Measurements from ENCODE around the gene AMOTL1. TPM values are rescaled to one million over a fixed set of nuclear protein-coding genes. Genes with fewer than 3 reads are reported as not detected.
A peak's percentile ranks its signal among the peaks of the same experiment; 100 is the strongest.

AMOTL1 gene
- total and polyA plus RNA-seq, 12 donors = 3.1 to 115 (median 68.3) TPM

DNA sequence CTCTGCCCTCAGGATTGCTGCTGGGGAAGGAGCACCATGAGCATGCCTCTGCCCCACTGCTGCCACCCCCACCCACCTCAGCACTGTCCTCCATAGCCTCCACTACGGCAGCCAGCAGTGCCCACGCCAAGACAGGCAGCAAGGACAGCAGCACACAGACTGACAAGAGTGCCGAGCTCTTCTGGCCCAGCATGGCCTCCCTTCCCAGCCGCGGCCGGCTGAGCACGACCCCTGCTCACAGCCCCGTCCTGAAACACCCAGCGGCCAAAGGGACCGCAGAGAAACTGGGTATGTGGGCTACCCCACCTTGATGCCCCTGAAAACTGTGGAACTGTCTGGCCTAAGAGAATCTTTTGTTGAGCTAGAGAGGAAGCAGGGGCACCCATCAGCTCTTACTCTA lies 101.0 kb downstream of the AMOTL1 start:
- Histone ChIP-seq H3K36me3 (peaks cover 0 to 100% (median 69%) of the 10 kb centered on the region in 9 donors), H3K4me3 (no peak overlapping the region), H3K27me3 (no peaks in the 10 kb centered on the region), H3K4me1 (peaks cover 0 to 7% (median 0%) of the 10 kb centered on the region in 9 donors), H3K27ac (no peak overlapping the region), H3K9me3 (no peaks in the 10 kb centered on the region)
- 96 to 97% methylated on average over 10 of the region's 10 CpGs for WGBS, 2 donors
- ATAC-seq (no peak), DNase-seq (no peak)
- intact Hi-C loops (cut with DNase I) = no loop called here
- TF ChIP-seq, protein P1, sequence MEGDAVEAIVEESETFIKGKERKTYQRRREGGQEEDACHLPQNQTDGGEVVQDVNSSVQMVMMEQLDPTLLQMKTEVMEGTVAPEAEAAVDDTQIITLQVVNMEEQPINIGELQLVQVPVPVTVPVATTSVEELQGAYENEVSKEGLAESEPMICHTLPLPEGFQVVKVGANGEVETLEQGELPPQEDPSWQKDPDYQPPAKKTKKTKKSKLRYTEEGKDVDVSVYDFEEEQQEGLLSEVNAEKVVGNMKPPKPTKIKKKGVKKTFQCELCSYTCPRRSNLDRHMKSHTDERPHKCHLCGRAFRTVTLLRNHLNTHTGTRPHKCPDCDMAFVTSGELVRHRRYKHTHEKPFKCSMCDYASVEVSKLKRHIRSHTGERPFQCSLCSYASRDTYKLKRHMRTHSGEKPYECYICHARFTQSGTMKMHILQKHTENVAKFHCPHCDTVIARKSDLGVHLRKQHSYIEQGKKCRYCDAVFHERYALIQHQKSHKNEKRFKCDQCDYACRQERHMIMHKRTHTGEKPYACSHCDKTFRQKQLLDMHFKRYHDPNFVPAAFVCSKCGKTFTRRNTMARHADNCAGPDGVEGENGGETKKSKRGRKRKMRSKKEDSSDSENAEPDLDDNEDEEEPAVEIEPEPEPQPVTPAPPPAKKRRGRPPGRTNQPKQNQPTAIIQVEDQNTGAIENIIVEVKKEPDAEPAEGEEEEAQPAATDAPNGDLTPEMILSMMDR (IDR thresholded peaks at IDR 0.05) = no peak

DNA sequence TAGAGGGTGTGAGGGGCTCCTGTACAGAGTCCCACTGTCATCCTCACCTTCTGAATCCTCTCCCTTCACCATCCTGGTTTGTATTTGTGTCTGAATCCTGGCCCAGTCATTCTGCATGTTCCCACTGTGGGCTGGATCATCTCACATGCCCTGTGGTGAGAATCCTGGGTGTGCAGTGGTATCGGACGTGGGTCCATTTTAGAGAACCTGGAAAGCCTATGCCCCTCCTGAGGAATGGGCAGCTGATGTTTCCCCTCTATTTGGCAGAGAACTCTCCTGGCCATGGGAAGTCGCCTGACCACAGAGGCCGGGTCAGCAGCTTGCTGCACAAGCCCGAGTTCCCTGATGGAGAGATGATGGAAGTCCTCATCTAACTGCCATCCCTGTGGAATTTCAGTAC lies 102.3 kb downstream of the AMOTL1 start:
- Histone ChIP-seq H3K27me3 (no peaks in the 10 kb centered on the region), H3K4me1 (peaks cover 0 to 13% (median 0%) of the 10 kb centered on the region in 9 donors), H3K27ac (no peak overlapping the region), H3K9me3 (no peaks in the 10 kb centered on the region), H3K36me3 (peaks cover 0 to 100% (median 62%) of the 10 kb centered on the region in 9 donors), H3K4me3 (no peak overlapping the region)
- 90 to 94% methylated on average over 5 of the region's 5 CpGs for WGBS, 2 donors
- ATAC-seq (no peak), DNase-seq (no peak)
- TF ChIP-seq, protein P1 (IDR thresholded peaks at IDR 0.05) = no peak
- intact Hi-C loops (cut with DNase I) = loop anchor here in 2 of 10 donors (10.0 kb wide), 2 partner anchors 86 to 126 kb away; no protein-coding TSS in a partner anchor

DNA sequence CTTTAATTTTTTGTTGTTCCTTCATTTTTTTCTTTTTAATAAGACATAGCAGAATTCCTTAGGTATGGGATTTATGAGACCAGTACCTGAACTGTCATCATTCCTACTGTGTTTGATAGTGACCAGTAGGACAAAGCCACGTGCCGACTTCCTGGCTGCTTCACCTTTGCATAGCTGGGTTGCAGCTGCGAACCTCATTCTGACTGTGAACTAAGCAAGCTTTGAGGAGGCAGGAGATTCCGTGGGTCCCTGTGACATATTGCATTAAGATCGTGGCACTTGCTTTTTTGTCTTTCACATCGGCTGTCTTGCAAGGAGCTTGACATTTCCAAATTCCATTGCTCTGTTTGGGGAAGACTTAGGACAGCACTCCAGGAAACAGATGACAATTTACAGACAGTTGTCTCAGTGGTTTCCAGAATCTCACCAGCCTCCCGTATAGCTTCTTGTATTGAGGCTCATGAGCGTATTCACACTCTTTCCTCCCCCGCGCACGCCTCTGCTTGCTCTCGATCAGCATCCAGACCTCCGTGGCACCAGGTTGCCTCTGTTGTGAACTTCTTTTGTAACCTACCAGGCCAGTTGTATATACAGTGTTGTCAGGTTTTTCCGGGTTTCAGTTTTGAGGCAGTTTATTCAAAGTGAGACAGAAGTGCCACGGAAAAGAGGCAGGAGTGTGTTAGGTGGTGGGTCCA lies 103.5 kb downstream of the AMOTL1 start:
- TF ChIP-seq, protein P1 (IDR thresholded peaks at IDR 0.05) = no peak
- no peaks in the 10 kb centered on the region for H3K9me3 ChIP-seq
- peaks cover 0 to 23% (median 7%) of the 10 kb centered on the region in 9 donors for H3K4me1 ChIP-seq
- WGBS, 2 donors = 90 to 94% methylated on average over 15 of the region's 15 CpGs
- DNase-seq = no peak
- H3K4me3 ChIP-seq = no peak overlapping the region
- no peak overlapping the region for H3K27ac ChIP-seq
- intact Hi-C loops (cut with DNase I) = loop anchor here in 2 of 10 donors (10.0 kb wide), 2 partner anchors 87 to 127 kb away; no protein-coding TSS in a partner anchor
- no peaks in the 10 kb centered on the region for H3K27me3 ChIP-seq
- H3K36me3 ChIP-seq = peaks cover 0 to 100% (median 52%) of the 10 kb centered on the region in 9 donors
- no peak for ATAC-seq

DNA sequence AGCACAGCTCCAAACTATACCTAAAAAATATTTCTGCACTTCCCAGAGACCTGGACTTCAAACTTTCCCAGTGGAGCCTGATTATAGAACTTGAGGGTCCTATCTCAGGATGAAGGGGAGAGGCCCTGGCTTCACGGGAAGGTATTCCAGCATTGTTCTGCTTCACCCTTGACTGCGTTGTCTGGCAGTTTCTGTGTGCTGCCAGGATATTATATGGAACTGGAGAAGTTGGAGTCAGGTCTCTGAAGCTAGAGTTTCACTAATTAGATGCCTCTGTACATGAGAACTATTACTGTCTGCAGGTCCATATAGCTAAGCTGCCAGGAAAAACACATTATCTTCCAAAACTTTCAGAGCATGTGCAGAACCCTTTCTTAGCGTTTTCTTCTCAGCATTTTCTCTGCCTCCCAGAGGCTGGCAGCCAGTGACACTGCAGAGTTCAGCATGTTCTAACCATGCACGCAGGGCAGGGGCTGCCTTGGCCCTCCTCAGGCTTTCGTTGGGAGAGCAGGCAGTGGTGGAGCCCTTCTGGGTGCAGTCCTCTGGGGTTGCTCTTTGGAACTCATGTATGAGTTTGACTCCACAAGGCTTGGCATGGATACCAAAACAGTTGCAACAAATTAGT lies 105.9 kb downstream of the AMOTL1 start:
- peaks cover 3 to 36% (median 18%) of the 10 kb centered on the region in 9 donors for H3K4me1 ChIP-seq
- intact Hi-C loops (cut with DNase I) = loop anchor here in 2 of 10 donors (10.0 kb wide), 2 partner anchors 89 to 129 kb away; no protein-coding TSS in a partner anchor
- no peaks in the 10 kb centered on the region for H3K27me3 ChIP-seq
- TF ChIP-seq, protein P1 (IDR thresholded peaks at IDR 0.05) = no peak
- ATAC-seq = peak in 1 of 8 donors; percentile 33
- no peak overlapping the region for H3K27ac ChIP-seq
- no peaks in the 10 kb centered on the region for H3K9me3 ChIP-seq
- no peak overlapping the region for H3K4me3 ChIP-seq
- DNase-seq = no peak
- H3K36me3 ChIP-seq = peaks cover 0 to 98% (median 37%) of the 10 kb centered on the region in 9 donors
- WGBS, 2 donors = 63 to 71% methylated on average over 5 of the region's 5 CpGs
